GM15510 (cell line): Measurements from ENCODE around the gene WWTR1.

ENCODE experiments used
- POLR2A ChIP-seq: IDR thresholded peaks from 3 replicates; pipeline ENCODE4 v1.6.1; 2011; ENCODE audit warnings: borderline replicate concordance; ENCODE audit not compliant: insufficient read length; ENCODE audit errors: extremely low read depth

WWTR1 gene

GRCh38 chr3:149575213-149575960 lies 82.4 kb downstream of the WWTR1 start:
- no peak for TF ChIP-seq POLR2A

DNA sequence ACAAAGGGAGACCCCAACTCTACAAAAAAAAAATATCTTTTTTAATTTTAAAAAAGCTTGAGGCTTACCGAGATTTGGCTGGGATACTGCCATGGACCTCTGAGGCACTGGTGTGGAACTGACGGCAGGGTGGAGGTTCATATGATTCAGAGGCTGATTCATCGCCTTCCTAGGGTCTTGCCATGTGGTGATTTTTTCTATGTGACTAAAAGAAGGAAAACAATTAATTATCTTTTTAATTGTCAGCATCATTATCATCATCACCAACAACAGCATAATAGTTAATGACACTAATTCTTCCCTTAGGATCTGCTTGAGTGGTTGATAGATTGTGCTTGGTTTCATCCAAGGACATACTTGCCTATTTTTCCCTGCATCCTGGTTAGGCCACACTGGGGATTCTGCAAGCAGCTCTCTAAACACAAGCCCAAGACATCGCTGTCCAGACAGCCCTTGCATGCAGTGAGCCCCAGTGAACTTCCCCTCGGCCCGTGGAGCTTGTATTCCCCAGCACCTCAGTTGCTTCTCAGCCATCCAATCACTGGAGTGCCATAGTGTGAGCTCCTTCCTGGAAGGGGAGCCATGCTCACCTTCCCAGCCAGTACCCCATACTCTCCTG lies 84.9 kb downstream of the WWTR1 start:
- TF ChIP-seq POLR2A = no peak

DNA sequence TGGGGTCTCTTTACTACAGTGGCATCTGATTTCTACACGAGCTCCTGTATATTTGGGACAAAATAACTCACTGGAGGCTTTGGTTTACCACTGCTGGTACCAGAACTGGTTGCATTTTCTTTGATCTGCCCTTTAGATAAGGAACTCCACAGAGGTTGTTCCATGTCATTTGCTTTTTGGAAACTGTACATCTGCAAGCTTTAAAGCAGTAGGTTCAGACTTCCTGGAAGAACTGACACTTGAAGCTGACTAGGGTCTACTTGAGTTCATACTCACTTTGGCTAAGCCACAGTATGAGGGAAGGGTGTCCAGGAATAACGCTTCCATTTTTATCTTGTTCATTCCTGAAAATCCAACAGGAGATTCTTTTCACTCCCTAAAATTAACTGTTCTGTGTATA lies 86.4 kb downstream of the WWTR1 start:
- no peak for TF ChIP-seq POLR2A

- no peak for TF ChIP-seq POLR2A
Measured at GRCh38 chr3:149570016-149570415, 87.8 kb downstream of the WWTR1 start.

DNA sequence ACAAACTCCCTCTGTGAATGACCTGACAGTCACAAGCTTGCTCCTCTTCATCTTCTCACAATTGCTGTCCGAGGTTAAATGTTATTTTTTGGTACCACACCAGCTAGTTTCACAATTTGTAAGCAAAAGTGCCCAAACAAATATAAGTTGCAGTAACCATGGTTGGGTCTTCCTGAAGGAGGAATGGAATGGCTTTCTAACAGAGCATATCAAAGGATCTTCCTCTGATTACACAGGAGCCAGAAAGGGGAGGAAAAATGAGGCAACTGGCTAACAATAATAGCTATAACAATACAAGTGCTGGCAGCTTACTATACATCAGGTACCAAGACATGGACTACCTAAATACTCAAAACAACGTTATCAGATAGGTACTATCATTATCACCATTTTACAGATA lies 90.4 kb downstream of the WWTR1 start:
- no peak for TF ChIP-seq POLR2A

GRCh38 chr3:149566292-149566975 lies 91.4 kb downstream of the WWTR1 start:
- no peak for TF ChIP-seq POLR2A

DNA sequence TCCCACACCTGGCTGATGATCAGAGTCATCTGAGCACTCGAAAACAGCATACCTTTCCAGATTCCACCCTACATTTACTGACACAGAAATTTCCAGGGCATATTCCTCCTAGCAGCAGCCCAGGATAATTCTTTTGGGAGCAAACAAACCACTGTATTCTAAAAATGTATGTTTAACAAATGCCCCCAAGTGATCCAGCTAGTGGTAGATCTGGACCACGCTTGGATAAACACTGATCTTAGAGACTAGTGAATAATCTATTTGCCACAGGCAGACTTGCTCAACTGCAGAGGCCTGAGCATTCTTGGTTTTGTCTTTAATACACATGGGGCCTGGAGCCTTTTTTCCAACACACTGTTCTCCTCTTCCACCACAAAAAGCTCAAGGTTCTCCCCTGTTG lies 93.7 kb downstream of the WWTR1 start:
- no peak for TF ChIP-seq POLR2A

DNA sequence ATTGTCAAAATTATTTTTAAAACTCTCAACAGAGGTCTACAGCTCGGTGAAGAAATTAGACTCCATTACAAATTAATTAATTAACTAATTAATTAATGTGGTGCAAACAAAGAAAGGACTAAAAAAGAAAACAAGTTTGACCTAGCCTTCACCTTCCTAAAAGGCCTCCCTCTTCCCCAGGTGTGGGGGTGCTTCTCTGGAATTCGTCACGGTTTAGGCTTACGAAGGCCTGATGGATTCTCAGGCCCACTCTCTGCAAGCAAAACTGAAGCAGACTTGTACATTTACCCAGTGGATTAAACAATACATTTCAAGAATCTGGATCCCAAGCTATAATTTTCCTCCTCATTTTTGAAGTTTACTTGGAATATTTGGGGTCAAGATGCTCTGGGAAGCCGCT lies 94.7 kb downstream of the WWTR1 start:
- no peak for TF ChIP-seq POLR2A

- no peak for TF ChIP-seq POLR2A
Measured at GRCh38 chr3:149560617-149561016, 97.2 kb downstream of the WWTR1 start.

DNA sequence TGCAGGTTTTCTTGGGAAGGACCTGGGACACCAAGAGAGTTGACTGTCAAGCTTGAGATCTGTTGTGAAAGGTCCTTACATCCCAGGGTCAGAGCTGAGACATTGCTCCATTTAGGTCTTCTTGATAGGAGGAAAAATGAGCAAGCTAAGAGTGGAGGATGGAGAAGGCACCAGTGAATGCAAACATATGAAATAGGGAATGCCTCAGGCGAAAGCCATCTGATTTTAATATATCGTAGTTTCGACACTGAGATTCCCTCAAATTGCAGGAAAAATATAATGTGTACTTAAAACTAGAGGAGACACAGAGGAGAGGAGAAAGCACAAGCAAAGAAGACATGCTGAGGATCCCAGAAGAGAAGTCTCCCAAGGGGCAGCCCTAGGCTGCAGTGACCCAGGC lies 97.8 kb downstream of the WWTR1 start:
- TF ChIP-seq POLR2A = no peak

DNA sequence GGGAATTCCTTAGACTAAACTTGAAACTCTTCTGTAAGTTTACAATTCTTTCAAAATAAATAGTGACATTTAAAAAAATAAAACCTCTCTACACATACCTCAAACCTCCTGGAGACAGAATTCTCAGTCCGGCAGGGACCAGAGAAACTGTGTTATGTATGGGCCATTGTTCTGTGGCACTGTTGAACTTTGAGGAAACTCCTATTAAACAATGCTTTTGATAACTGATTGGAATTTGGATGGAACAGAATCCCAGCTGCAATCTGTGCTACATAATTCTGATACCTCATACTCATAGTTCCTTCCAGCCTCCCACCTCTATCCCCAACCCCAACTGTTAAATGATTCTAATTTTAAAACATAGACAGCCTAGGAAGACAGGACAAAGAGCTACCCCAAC lies 98.3 kb downstream of the WWTR1 start:
- TF ChIP-seq POLR2A = no peak

- no peak for TF ChIP-seq POLR2A
Measured at GRCh38 chr3:149555927-149556326, 101.9 kb downstream of the WWTR1 start.

GRCh38 chr3:149554826-149555225 lies 103.0 kb downstream of the WWTR1 start:
- TF ChIP-seq POLR2A = no peak

- no peak for TF ChIP-seq POLR2A
Measured at GRCh38 chr3:149553781-149554451, 103.9 kb downstream of the WWTR1 start.

DNA sequence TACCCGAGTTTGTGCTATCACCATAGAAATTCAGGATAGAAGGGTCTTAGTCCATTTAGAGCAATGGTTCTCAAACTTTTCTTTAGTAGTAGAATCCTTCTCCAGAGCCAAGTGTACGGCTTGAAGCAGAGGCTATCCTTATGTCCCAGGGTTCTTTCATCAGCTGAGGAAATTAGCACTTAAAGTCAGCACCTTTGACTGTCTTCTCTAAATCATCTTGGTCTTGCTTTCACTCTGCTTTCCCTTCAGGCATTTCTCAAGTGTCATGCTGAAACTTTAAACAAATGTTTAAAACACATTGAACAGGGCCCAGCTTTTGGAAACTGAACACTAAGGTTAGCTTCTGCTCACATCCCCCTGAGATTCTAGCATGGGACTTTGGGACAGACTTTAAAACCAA lies 105.1 kb downstream of the WWTR1 start:
- no peak for TF ChIP-seq POLR2A
